Hypothalamus (tissue), 51 donors: ENCODE data around the gene ARMC5.
"Not testable (repeated sequence)": the region's sequence is repeated elsewhere in the genome, so short reads cannot be mapped to it uniquely, and the experiment has no call there.

ENCODE experiments used
- DNase-seq, 51 donors: peaks; one replicate each; lab custom pipeline; 2025; lab: John Stamatoyannopoulos, UW

The ARMC5 gene

GRCh38 chr16:31458844-31459686 is at the start of gene ARMC5:
Gene ARMC5 (plus strand): TSS chr16:31459501. CDS start chr16:31459525, 24 bp downstream.
- DNase-seq, result peak; percentile 88 to 99 (median 97)

GRCh38 chr16:31410082-31410481 is 49.2 kb upstream of the ARMC5 start:
- no peak for DNase-seq

- no peak for DNase-seq
These were observed 48.1 kb upstream of the ARMC5 start for GRCh38 chr16:31411024-31411844.

GRCh38 chr16:31412750-31413149 is 46.6 kb upstream of the ARMC5 start:
- no peak for DNase-seq

- no peak for DNase-seq
These were observed 45.9 kb upstream of the ARMC5 start for GRCh38 chr16:31413381-31413780.

GRCh38 chr16:31413943-31414342 is 45.4 kb upstream of the ARMC5 start:
- DNase-seq, result no peak

GRCh38 chr16:31414706-31415105 is 44.6 kb upstream of the ARMC5 start:
- DNase-seq, result no peak

- no peak for DNase-seq
These were observed 42.9 kb upstream of the ARMC5 start for GRCh38 chr16:31416371-31416770.

- not testable (repeated sequence) for DNase-seq
These were observed 42.3 kb upstream of the ARMC5 start for GRCh38 chr16:31417036-31417435.

- no peak for DNase-seq
These were observed 41.4 kb upstream of the ARMC5 start for GRCh38 chr16:31417916-31418315.

- DNase-seq, result no peak
These were observed 39.3 kb upstream of the ARMC5 start for GRCh38 chr16:31420037-31420436.

GRCh38 chr16:31421587-31421986 is 37.7 kb upstream of the ARMC5 start:
- no peak for DNase-seq

- DNase-seq, result no peak
These were observed 36.1 kb upstream of the ARMC5 start for GRCh38 chr16:31423241-31423640.

- DNase-seq, result no peak
These were observed 35.5 kb upstream of the ARMC5 start for GRCh38 chr16:31423801-31424200.

GRCh38 chr16:31427441-31428278 is 31.6 kb upstream of the ARMC5 start:
- peak in 40 of 51 donors; percentile 9 to 71 (median 28) for DNase-seq

- DNase-seq, result no peak
These were observed 31.1 kb upstream of the ARMC5 start, which contains the start of gene COX6A2 for GRCh38 chr16:31428279-31428597. Gene COX6A2 (minus strand): TSS chr16:31428360. CDS start chr16:31428325, 35 bp downstream.

GRCh38 chr16:31428638-31429247 is 30.6 kb upstream of the ARMC5 start:
- DNase-seq, result peak in 1 of 51 donors; percentile 19

- no peak for DNase-seq
These were observed 30.0 kb upstream of the ARMC5 start for GRCh38 chr16:31429314-31429713.

- DNase-seq, result no peak
These were observed 29.5 kb upstream of the ARMC5 start for GRCh38 chr16:31429796-31430195.

GRCh38 chr16:31430380-31431052 is 28.8 kb upstream of the ARMC5 start:
- DNase-seq, result no peak
